HFFc6 (cell line): ENCODE results near the gene TRIP6. TPM values are rescaled to one million over a fixed set of nuclear protein-coding genes. Genes with fewer than 3 reads are reported as not detected.
A peak's percentile ranks its signal among the peaks of the same experiment; 100 is the strongest.

ENCODE experiments used
- DNase-seq: peaks from one replicate; pipeline ENCODE4 v3.0.0-alpha.2; 2018
- H3K27ac Mint-ChIP-seq: 2 replicates; pipeline ENCODE4 v1.8.0; 2020; ENCODE audit warnings: mild to moderate bottlenecking, mixed read lengths
- H3K27me3 Mint-ChIP-seq: 2 replicates; pipeline ENCODE4 v1.8.0; 2021; ENCODE audit warnings: mild to moderate bottlenecking, moderate library complexity, mixed read lengths; ENCODE audit not compliant: insufficient read depth
- H3K36me3 Mint-ChIP-seq: 2 replicates; pipeline ENCODE4 v1.8.0; 2021; ENCODE audit warnings: low read depth, mixed read lengths
- H3K4me1 Mint-ChIP-seq: 2 replicates; pipeline ENCODE4 v1.8.0; 2020; ENCODE audit warnings: low read depth, mixed read lengths
- H3K4me3 Mint-ChIP-seq: 2 replicates; pipeline ENCODE4 v1.8.0; 2020; ENCODE audit warnings: mild to moderate bottlenecking, moderate library complexity, mixed read lengths
- H3K9me3 Mint-ChIP-seq: 2 replicates; pipeline ENCODE4 v1.8.0; 2020; ENCODE audit warnings: mild to moderate bottlenecking, mixed read lengths
- CTCF ChIP-seq: fragments of 200-600 bp; sonication (generic); IDR thresholded peaks from 2 replicates; pipeline ENCODE4 v1.5.0; 2021; ENCODE audit warnings: antibody characterized with exemption, mild to moderate bottlenecking
- total RNA-seq, 6 experiments: library from RNA; stranded (reverse); fragmentation: NEBNext Ultra II Directional; extraction: Animal tissue kit (Norgen Biotek cat#: 25700); gene quantifications; 2 replicates in 1 of 6; 3 replicates in 5 of 6; pipeline ENCODE4 v1.2.3, GENCODE V29; 2021

The TRIP6 gene
- total RNA-seq, 6 experiments from 2014 or later: 125 to 148 (median 140) TPM

GRCh38 chr7:100896732-100897608 is 29.8 kb downstream of the TRIP6 start:
- Mint-ChIP-seq H3K9me3 (no peaks in the 10 kb centered on the region), H3K36me3 (no peaks in the 10 kb centered on the region), H3K27ac (no peak overlapping the region), H3K27me3 (peaks cover 24% of the 10 kb centered on the region), H3K4me3 (peak overlapping the region; percentile 21; the same call in 1 of the 2 replicates), H3K4me1 (peaks cover 6% of the 10 kb centered on the region)
- DNase-seq: no peak
- peak; percentile 92 for TF ChIP-seq CTCF

- DNase-seq: no peak
- H3K27ac Mint-ChIP-seq: no peak overlapping the region
- no peaks in the 10 kb centered on the region for H3K9me3 Mint-ChIP-seq
- no peak overlapping the region for H3K4me3 Mint-ChIP-seq
- peaks cover 28% of the 10 kb centered on the region for H3K27me3 Mint-ChIP-seq
- H3K4me1 Mint-ChIP-seq: peaks cover 6% of the 10 kb centered on the region
- H3K36me3 Mint-ChIP-seq: no peaks in the 10 kb centered on the region
- TF ChIP-seq CTCF: no peak
These were observed 30.7 kb downstream of the TRIP6 start for GRCh38 chr7:100897772-100898454.

GRCh38 chr7:100899432-100899831 is 32.2 kb downstream of the TRIP6 start:
- Mint-ChIP-seq H3K27me3 (peaks cover 26% of the 10 kb centered on the region), H3K4me3 (no peak overlapping the region), H3K9me3 (no peaks in the 10 kb centered on the region), H3K4me1 (peaks cover 6% of the 10 kb centered on the region), H3K27ac (no peak overlapping the region), H3K36me3 (no peaks in the 10 kb centered on the region)
- no peak for DNase-seq
- TF ChIP-seq CTCF: no peak

- H3K9me3 Mint-ChIP-seq: no peaks in the 10 kb centered on the region
- no peak for DNase-seq
These were observed 33.8 kb downstream of the TRIP6 start for GRCh38 chr7:100900978-100901377.

GRCh38 chr7:100901921-100902332 is 34.7 kb downstream of the TRIP6 start:
- peaks cover 20% of the 10 kb centered on the region for H3K27me3 Mint-ChIP-seq
- no peak for DNase-seq
- H3K4me3 Mint-ChIP-seq: no peak overlapping the region
- no peaks in the 10 kb centered on the region for H3K36me3 Mint-ChIP-seq
- no peak overlapping the region for H3K27ac Mint-ChIP-seq
- H3K9me3 Mint-ChIP-seq: 0 out of 2 replicates have a peak, but pooled peaks cover 3% of the 10 kb centered on the region
- no peak for TF ChIP-seq CTCF
- H3K4me1 Mint-ChIP-seq: no peaks in the 10 kb centered on the region

More at GRCh38 chr7:100900978-100901377, 33.8 kb downstream of the TRIP6 start:
- peaks cover 4% of the 10 kb centered on the region for H3K4me1 Mint-ChIP-seq
- peaks cover 24% of the 10 kb centered on the region for H3K27me3 Mint-ChIP-seq
- H3K27ac Mint-ChIP-seq: no peak overlapping the region
- no peak for TF ChIP-seq CTCF
- no peak overlapping the region for H3K4me3 Mint-ChIP-seq
- no peaks in the 10 kb centered on the region for H3K36me3 Mint-ChIP-seq
